K562 (cell line): ENCODE data around the gene SERPINH1. TPM values are rescaled to one million over a fixed set of nuclear protein-coding genes. Genes with fewer than 3 reads are reported as not detected.

ENCODE experiments used
- MGA ChIP-seq: fragments of 450-650 bp; IDR thresholded peaks from 2 replicates; pipeline ENCODE4 v1.6.1; 2016; ENCODE audit warnings: mild to moderate bottlenecking, moderate library complexity
- NR3C1 ChIP-seq: sonication (generic); formaldehyde crosslinking; IDR thresholded peaks from 2 replicates; pipeline ENCODE4 v1.8.1; 2022; ENCODE audit warnings: missing genetic modification reagents
- NRF1 ChIP-seq, 2 experiments: fragments of 450-650 bp; IDR thresholded peaks in 1 of 2; conservative IDR thresholded peaks in 1 of 2; 2 replicates each; pipeline ENCODE4 v1.6.1; 2014; ENCODE audit warnings: mild to moderate bottlenecking in 2 of 2
- RBM34 ChIP-seq: fragments of 200-400 bp; formaldehyde crosslinking; IDR thresholded peaks from 2 replicates; pipeline ENCODE4 v1.6.1; 2018; ENCODE audit warnings: low read length, borderline replicate concordance; ENCODE audit not compliant: insufficient read depth
- polyA plus RNA-seq, 8 experiments: library from polyadenylated mRNA; depleted of rRNA in 4 of 8; stranded (reverse) in 5 of 8; unstranded in 3 of 8; fragments of >200 nt; fragmentation: Nextera tagmentation in 2 of 8; fragmentation: Illumina TruSeq in 1 of 8; extraction: Ambion mirVana in 2 of 8; extraction: Trizol in 1 of 8; gene quantifications; 2 replicates each; pipeline versions ENCODE4 v1.2.1 to v1.2.3, GENCODE V29; 2011 to 2014; ENCODE audit warnings: inconsistent platforms in 1 of 8, missing spikeins in 1 of 8
- total RNA-seq, 7 experiments: library from RNA; depleted of rRNA in 6 of 7; stranded (reverse); fragments of >200 nt in 6 of 7; fragmentation: Illumina TruSeq in 2 of 7; extraction: Trizol in 2 of 7; gene quantifications; 2 replicates each; pipeline versions ENCODE4 v1.2.1 to v1.2.3, GENCODE V29; 2011 to 2021; ENCODE audit warnings: low replicate concordance in 1 of 7
- TF ChIP-seq, protein P1 (sequence below): sonication (generic); formaldehyde crosslinking; IDR thresholded peaks from 2 replicates; pipeline ENCODE4 v1.8.0; 2022; ENCODE audit warnings: mild to moderate bottlenecking, missing genetic modification reagents

SERPINH1 gene
- total and polyA plus RNA-seq, 9 of the 15 experiments (the other 6 are each of a cell fraction or from before 2014, with no cell fraction given) = 2.8 to 106 (median 67.9) TPM

DNA sequence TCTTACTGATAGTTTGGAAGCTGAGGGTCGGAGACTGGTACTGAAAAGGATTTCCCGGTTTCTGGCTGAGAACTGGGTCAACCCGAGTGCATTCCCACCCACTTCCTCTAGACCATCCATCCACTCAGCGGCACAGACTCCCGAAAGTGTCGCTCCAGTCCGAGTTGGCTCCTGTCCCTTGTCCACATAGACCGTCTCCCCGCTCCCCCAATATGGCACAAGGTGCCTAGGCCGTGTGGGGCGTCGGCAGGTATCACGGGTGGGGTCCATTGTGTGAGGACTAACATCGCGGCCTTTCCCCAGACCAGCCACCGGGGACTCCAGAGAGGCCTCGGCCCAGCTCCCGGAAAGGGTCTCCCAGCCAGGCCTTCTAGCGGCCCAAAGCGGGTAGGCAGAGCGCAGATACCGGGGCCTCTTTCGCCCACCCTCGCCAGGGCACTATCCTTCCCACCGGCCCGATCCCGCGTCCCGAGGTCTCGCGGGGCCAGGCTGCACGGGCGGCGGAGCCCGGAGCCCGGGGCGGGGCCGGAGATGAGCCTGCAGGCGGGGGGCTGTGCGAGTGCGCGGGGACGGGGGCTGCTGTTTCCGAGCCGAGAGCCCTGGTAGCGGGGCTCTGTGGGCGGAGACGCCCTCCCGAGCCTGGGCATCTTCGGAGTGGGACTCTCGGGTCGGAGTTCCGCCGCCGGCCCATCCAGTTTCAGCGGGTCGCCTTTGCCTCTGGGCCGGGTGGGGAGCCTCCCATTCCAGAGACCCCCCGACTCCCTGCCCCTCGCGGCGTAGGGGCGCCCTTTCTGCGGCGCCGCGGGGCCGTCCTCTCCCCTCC is 21.1 kb downstream of the SERPINH1 start (continued):
- peak; percentile 45 for TF ChIP-seq MGA
- TF ChIP-seq NRF1 (conservative IDR thresholded peaks at IDR 0.05 in 1 of 2, IDR thresholded peaks at IDR 0.05 in 1 of 2) = peak; percentile 57 to 63
- no peak for TF ChIP-seq RBM34
- TF ChIP-seq NR3C1 (CRISPR knock-in tag) = no peak
- TF ChIP-seq, protein P1, sequence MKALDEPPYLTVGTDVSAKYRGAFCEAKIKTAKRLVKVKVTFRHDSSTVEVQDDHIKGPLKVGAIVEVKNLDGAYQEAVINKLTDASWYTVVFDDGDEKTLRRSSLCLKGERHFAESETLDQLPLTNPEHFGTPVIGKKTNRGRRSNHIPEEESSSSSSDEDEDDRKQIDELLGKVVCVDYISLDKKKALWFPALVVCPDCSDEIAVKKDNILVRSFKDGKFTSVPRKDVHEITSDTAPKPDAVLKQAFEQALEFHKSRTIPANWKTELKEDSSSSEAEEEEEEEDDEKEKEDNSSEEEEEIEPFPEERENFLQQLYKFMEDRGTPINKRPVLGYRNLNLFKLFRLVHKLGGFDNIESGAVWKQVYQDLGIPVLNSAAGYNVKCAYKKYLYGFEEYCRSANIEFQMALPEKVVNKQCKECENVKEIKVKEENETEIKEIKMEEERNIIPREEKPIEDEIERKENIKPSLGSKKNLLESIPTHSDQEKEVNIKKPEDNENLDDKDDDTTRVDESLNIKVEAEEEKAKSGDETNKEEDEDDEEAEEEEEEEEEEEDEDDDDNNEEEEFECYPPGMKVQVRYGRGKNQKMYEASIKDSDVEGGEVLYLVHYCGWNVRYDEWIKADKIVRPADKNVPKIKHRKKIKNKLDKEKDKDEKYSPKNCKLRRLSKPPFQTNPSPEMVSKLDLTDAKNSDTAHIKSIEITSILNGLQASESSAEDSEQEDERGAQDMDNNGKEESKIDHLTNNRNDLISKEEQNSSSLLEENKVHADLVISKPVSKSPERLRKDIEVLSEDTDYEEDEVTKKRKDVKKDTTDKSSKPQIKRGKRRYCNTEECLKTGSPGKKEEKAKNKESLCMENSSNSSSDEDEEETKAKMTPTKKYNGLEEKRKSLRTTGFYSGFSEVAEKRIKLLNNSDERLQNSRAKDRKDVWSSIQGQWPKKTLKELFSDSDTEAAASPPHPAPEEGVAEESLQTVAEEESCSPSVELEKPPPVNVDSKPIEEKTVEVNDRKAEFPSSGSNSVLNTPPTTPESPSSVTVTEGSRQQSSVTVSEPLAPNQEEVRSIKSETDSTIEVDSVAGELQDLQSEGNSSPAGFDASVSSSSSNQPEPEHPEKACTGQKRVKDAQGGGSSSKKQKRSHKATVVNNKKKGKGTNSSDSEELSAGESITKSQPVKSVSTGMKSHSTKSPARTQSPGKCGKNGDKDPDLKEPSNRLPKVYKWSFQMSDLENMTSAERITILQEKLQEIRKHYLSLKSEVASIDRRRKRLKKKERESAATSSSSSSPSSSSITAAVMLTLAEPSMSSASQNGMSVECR (CRISPR knock-in tag) = peak; percentile 46; the same call in 1 of the 2 replicates
- TF ChIP-seq, all 486 proteins: peak for 25
